Retinal pigment epithelial cell (primary cell): ENCODE data around the gene BRD3OS.

Source experiments
- DNase-seq: peaks from one replicate; pipeline ENCODE4 v3.0.0-alpha.2; 2010; ENCODE audit warnings: low read depth
- H3K4me3 ChIP-seq: 2 replicates; pipeline ENCODE4 v1.5.1; 2011; ENCODE audit warnings: mild to moderate bottlenecking, low read length, control low read depth, moderate library complexity
- CTCF ChIP-seq: conservative IDR thresholded peaks from 2 replicates; pipeline ENCODE4 v1.5.1; 2011; ENCODE audit warnings: low read depth, low read length, control low read depth, inconsistent platforms

The BRD3OS gene

GRCh38 chr9:134010310-134011173, 14.7 kb upstream of the BRD3OS start:
- TF ChIP-seq CTCF: no peak
- H3K4me3 ChIP-seq: no peak overlapping the region
- peak; percentile 61 for DNase-seq

GRCh38 chr9:134011401-134011800, 13.9 kb upstream of the BRD3OS start:
- DNase-seq: no peak
- no peak overlapping the region for H3K4me3 ChIP-seq
- TF ChIP-seq CTCF: no peak

- DNase-seq: no peak
- no peak overlapping the region for H3K4me3 ChIP-seq
- TF ChIP-seq CTCF: no peak
Observed at GRCh38 chr9:134014946-134015345, 10.3 kb upstream of the BRD3OS start.

GRCh38 chr9:134024214-134024792, 978 bp upstream of the BRD3OS start:
- H3K4me3 ChIP-seq: peak overlapping the region; percentile 41
- no peak for DNase-seq
- no peak for TF ChIP-seq CTCF

GRCh38 chr9:134025606-134026541, 593 bp downstream of the BRD3OS start:
- peak overlapping the region; percentile 76 for H3K4me3 ChIP-seq
- DNase-seq: no peak
- TF ChIP-seq CTCF: peak; percentile 34

- no peak overlapping the region for H3K4me3 ChIP-seq
Observed at GRCh38 chr9:134026581-134026980, 1.3 kb downstream of the BRD3OS start.

More at GRCh38 chr9:134026581-134026980, 1.3 kb downstream of the BRD3OS start:
- no peak for DNase-seq
- TF ChIP-seq CTCF: no peak
